Esophagus muscularis mucosa (tissue), 4 donors: ENCODE data around the gene BMAL1. TPM values are rescaled to one million over a fixed set of nuclear protein-coding genes. Genes with fewer than 3 reads are reported as not detected.

Experiments
- DNase-seq: peaks from one replicate; pipeline ENCODE4 v3.0.0-alpha.2; 2017; ENCODE audit errors: extremely low spot score
- H3K27ac ChIP-seq, 4 donors: fragments of 200-600 bp; sonication (generic); replicated peaks in 1 of 4; 1 replicate in 3 of 4; 2 replicates in 1 of 4; pipeline ENCODE4 v1.5.1; 2016 to 2019; ENCODE audit warnings: mild to moderate bottlenecking in 1 of 4
- H3K27me3 ChIP-seq, 4 donors: fragments of 200-600 bp; sonication (generic); one replicate each; pipeline versions ENCODE4 v1.5.1 to v1.6.0; 2016 to 2019
- H3K36me3 ChIP-seq, 4 donors: fragments of 200-600 bp; sonication (generic); one replicate each; pipeline ENCODE4 v1.5.1; 2016 to 2019
- H3K4me1 ChIP-seq, 4 donors: fragments of 200-600 bp; sonication (generic); one replicate each; pipeline ENCODE4 v1.5.1; 2016 to 2019
- H3K4me3 ChIP-seq, 4 donors: fragments of 200-600 bp; sonication (generic); 1 replicate in 2 of 4; 2 replicates in 2 of 4; pipeline ENCODE4 v1.5.1; 2016 to 2019; ENCODE audit warnings: mild to moderate bottlenecking in 4 of 4, moderate library complexity in 1 of 4
- H3K9me3 ChIP-seq, 4 donors: fragments of 200-600 bp; sonication (generic); 1 replicate in 3 of 4; 2 replicates in 1 of 4; pipeline ENCODE4 v1.5.1; 2016 to 2019
- EP300 ChIP-seq: sonication (generic); formaldehyde crosslinking; IDR thresholded peaks from one replicate; pipeline ENCODE4 v1.6.1; 2017; ENCODE audit warnings: antibody characterized with exemption
- POLR2A ChIP-seq: fragments of 450-650 bp; IDR thresholded peaks from one replicate; pipeline ENCODE4 v1.6.1; 2017; ENCODE audit warnings: antibody characterized with exemption, moderate library complexity, mild to moderate bottlenecking, low read depth
- POLR2AphosphoS5 ChIP-seq, 2 donors: sonication (generic); formaldehyde crosslinking; IDR thresholded peaks; one replicate each; pipeline ENCODE4 v1.6.1; 2017; ENCODE audit warnings: antibody characterized with exemption in 2 of 2
- WGBS: methylation state at CpG from one replicate; pipeline ENCODE4 v1.1.5; 2018; 5-methylcytosine and 5-hydroxymethylcytosine counted together
- intact Hi-C: fragments of 100-400 bp; cut with DNase I; formaldehyde crosslinking; loops from one replicate; pipeline ENCODE4 v1.15.1; 2023
- total RNA-seq, 4 donors: library from RNA; depleted of rRNA; stranded (reverse); fragments of >200 nt; gene quantifications; one replicate each; pipeline versions ENCODE4 v1.1.0 to v1.2.1, GENCODE V29; 2016
- TF ChIP-seq, protein P1 (sequence below), 3 experiments: fragments of 200-600 bp in 2 of 3; fragments of 450-650 bp in 1 of 3; sonication (generic) in 2 of 3; IDR thresholded peaks; one replicate each; pipeline ENCODE4 v1.5.1; 2017 to 2019; ENCODE audit warnings: antibody characterized with exemption in 3 of 3, mild to moderate bottlenecking in 2 of 3, moderate library complexity in 1 of 3

Gene BMAL1
- total RNA-seq, 4 donors from 2014 or later = 31.1 to 36.4 (median 33.9) TPM

DNA sequence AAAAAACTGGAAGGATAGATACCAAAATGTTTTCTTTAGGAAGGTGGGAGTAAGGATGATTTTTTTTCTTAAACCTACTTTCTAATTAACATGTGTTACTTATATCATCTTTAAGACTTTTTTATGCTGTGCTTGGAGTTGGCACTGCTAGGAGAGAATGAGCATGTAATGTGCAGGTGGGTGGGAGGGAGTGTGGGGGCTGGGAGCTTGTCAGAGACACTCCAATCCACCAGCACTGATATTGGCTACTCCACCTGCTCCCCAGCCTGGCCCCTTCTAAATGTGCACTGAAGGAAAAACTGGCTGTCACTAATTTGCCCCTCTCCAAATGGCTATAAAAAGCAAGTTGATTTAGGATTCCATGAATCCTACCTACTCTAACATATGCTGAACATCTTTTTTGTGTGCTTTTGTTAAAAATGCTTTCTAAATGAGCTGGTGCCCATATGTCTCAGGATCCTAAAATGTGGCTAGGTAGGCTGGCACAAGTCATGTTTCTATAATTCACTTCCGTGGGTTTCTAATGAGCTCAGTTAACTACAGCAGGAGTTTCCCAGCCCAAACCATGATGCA is 44.3 kb upstream of the BMAL1 start:
- Histone ChIP-seq H3K4me1 (peaks cover 0 to 29% (median 13%) of the 10 kb centered on the region in 4 donors), H3K27me3 (no peaks in the 10 kb centered on the region), H3K36me3 (no peaks in the 10 kb centered on the region), H3K27ac (no peak overlapping the region), H3K9me3 (no peaks in the 10 kb centered on the region), H3K4me3 (no peak overlapping the region)
- DNase-seq = no peak
- 83% methylated on average over 1 of the region's 1 CpG for WGBS
- TF ChIP-seq, protein P1, sequence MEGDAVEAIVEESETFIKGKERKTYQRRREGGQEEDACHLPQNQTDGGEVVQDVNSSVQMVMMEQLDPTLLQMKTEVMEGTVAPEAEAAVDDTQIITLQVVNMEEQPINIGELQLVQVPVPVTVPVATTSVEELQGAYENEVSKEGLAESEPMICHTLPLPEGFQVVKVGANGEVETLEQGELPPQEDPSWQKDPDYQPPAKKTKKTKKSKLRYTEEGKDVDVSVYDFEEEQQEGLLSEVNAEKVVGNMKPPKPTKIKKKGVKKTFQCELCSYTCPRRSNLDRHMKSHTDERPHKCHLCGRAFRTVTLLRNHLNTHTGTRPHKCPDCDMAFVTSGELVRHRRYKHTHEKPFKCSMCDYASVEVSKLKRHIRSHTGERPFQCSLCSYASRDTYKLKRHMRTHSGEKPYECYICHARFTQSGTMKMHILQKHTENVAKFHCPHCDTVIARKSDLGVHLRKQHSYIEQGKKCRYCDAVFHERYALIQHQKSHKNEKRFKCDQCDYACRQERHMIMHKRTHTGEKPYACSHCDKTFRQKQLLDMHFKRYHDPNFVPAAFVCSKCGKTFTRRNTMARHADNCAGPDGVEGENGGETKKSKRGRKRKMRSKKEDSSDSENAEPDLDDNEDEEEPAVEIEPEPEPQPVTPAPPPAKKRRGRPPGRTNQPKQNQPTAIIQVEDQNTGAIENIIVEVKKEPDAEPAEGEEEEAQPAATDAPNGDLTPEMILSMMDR (IDR thresholded peaks at IDR 0.05) = no peak
- no peak for TF ChIP-seq EP300
- TF ChIP-seq POLR2AphosphoS5 (IDR thresholded peaks at IDR 0.05) = no peak
- no peak for TF ChIP-seq POLR2A
- intact Hi-C loops = no loop called here

DNA sequence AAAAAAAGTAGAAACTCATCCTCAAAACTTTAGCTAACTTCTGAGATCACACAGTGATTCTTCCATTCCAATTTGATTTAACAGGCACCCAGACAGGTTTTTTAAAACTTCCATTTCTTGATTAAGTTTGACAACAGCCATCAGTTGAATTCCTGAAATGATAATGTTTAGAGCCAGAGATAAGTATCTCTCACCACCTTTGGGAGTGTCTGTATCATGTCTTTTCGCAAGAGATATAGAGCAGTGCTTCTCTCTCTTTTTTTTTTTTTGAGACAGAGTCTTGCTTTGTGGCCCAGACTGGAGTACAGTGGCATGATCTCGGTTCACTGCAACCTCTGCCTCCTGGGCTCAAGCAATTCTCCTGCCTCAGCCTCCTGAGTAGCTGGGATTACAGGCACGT is 41.7 kb upstream of the BMAL1 start:
- DNase-seq = no peak
- TF ChIP-seq, protein P1 (IDR thresholded peaks at IDR 0.05) = no peak
- WGBS = 89% methylated on average over 3 of the region's 3 CpGs
- Histone ChIP-seq H3K36me3 (no peaks in the 10 kb centered on the region), H3K4me3 (no peak overlapping the region), H3K4me1 (peaks cover 0 to 10% (median 3%) of the 10 kb centered on the region in 4 donors), H3K27ac (no peak overlapping the region), H3K27me3 (no peaks in the 10 kb centered on the region), H3K9me3 (no peaks in the 10 kb centered on the region)
- intact Hi-C loops = no loop called here

- no peak overlapping the region for H3K4me3 ChIP-seq
- peaks cover 0 to 7% (median 2%) of the 10 kb centered on the region in 4 donors for H3K4me1 ChIP-seq
- TF ChIP-seq, protein P1 (IDR thresholded peaks at IDR 0.05) = no peak
- TF ChIP-seq POLR2AphosphoS5 (IDR thresholded peaks at IDR 0.05) (no peak), EP300 (no peak), POLR2A (no peak)
- 50% methylated on average over 2 of the region's 2 CpGs for WGBS
- intact Hi-C loops = no loop called here
- no peaks in the 10 kb centered on the region for H3K9me3 ChIP-seq
- no peaks in the 10 kb centered on the region for H3K27me3 ChIP-seq
- no peaks in the 10 kb centered on the region for H3K36me3 ChIP-seq
- no peak for DNase-seq
- H3K27ac ChIP-seq = no peak overlapping the region
Observed at GRCh38 chr11:13236626-13237025, 41.0 kb upstream of the BMAL1 start.

DNA sequence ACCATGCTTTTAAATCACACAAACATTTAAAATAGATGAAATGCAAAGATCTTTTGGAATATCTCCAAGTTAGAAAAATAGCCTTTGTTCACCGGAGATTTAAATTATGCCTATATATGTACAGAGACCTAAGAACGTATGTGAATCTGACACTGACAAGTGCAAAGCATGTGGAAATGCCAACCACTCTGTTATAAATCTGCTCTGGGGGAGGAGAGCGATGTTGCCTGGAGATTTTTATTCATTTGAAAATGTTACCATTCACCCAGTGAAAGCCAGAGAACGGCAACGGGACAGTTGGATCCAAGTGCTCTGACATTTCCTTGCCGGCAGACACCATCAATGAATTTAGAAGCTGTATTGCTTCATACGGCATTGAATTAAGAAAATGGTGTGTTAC is 39.8 kb upstream of the BMAL1 start:
- intact Hi-C loops = no loop called here
- no peaks in the 10 kb centered on the region for H3K4me1 ChIP-seq
- no peaks in the 10 kb centered on the region for H3K36me3 ChIP-seq
- H3K9me3 ChIP-seq = no peaks in the 10 kb centered on the region
- WGBS = 51% methylated on average over 7 of the region's 7 CpGs
- H3K27me3 ChIP-seq = no peaks in the 10 kb centered on the region
- TF ChIP-seq EP300 = no peak
- no peak for TF ChIP-seq POLR2AphosphoS5 (IDR thresholded peaks at IDR 0.05)
- no peak for TF ChIP-seq POLR2A
- TF ChIP-seq, protein P1 (IDR thresholded peaks at IDR 0.05) = no peak
- no peak overlapping the region for H3K27ac ChIP-seq
- no peak overlapping the region for H3K4me3 ChIP-seq
- no peak for DNase-seq

DNA sequence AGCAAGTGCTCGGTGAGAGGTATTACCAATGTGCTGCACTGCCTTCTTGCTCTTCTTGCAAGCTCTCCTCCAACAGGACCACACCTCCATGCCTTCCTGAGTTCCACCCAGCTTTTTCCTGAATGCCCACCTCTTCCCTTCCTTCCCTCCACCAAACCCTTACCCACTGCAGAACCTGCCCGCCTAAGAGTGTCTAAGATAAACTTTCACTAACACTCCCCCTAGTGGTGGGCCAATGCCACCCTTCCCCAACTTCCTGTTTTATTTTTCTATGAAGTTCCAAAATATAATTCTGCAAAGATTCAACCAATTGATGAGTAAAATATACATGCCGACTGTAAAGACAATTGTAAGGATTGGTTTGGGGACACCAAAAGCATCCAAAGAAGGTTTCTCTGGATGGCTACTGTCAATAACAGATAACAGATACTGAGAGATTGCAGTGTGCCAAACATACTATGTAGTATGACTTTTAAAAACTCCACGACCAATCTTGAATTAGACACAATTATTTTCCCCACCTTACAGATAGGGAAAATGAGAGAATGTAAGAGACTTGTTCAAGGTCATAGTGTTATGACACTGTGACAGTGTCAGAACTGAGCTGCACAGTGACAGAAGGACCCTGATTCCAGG is 38.6 kb upstream of the BMAL1 start:
- H3K27me3 ChIP-seq = peaks cover 0 to 4% (median 0%) of the 10 kb centered on the region in 4 donors
- H3K27ac ChIP-seq = no peak overlapping the region
- TF ChIP-seq, protein P1 (IDR thresholded peaks at IDR 0.05) = peak; percentile 56 to 77 (median 73)
- TF ChIP-seq EP300 (no peak), POLR2AphosphoS5 (IDR thresholded peaks at IDR 0.05) (no peak), POLR2A (no peak)
- no peak overlapping the region for H3K4me3 ChIP-seq
- no peaks in the 10 kb centered on the region for H3K9me3 ChIP-seq
- H3K4me1 ChIP-seq = no peaks in the 10 kb centered on the region
- 64% methylated on average over 4 of the region's 4 CpGs for WGBS
- H3K36me3 ChIP-seq = no peaks in the 10 kb centered on the region
- no peak for DNase-seq
- intact Hi-C loops = no loop called here
